NCI-H2227 (cell line): ENCODE data around the gene DNAJC5.

ENCODE experiments used
- DNase-seq: peaks from one replicate; lab custom pipeline; 2025; ENCODE audit not compliant: unreplicated experiment; lab: John Stamatoyannopoulos, UW

Gene DNAJC5

DNA sequence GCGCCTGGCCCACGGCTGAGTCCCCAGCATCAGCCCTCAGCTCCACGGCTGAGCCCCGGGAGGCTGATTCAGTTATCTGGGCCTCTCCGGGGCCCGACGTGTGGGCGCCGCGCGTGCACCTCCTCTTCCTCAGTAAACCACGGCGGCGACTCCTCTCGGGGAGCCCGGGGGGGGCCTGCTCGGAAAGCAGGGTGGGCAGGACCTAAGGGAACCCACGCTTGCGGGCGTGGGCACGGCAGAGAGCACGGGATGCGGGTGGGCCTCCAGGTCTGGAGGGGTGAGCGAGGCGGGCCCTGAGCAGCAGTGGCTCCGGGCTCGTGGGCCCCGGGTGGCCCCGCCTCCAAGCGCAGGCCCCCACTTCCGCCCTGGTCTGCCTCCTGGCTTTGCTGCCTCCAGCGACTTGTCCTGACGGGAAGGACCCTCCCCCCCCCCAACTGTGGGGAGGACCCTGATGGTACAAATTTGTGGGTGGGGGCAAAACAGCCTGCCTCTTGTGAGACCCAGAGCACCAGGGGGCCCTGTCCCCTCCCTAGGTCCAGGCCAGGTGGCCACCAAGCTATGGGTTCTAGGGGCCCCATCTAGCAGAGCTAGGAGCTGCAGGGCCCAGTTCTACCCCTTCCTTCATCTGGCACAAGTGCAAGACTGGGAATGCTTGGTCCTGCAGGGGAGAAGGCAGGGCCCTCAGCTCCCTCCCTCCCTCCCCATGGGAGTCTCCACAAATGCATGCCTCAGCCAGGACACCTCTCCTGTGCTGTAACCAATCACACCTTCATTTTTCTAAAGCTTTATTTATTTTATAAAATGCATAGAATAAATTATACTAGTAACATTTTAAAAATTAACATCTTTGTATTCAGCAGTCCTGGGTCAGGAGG lies 44.4 kb downstream of the DNAJC5 start:
- DNase-seq = no peak

GRCh38 chr20:63940071-63940471 lies 45.1 kb downstream of the DNAJC5 start:
- DNase-seq = no peak

DNA sequence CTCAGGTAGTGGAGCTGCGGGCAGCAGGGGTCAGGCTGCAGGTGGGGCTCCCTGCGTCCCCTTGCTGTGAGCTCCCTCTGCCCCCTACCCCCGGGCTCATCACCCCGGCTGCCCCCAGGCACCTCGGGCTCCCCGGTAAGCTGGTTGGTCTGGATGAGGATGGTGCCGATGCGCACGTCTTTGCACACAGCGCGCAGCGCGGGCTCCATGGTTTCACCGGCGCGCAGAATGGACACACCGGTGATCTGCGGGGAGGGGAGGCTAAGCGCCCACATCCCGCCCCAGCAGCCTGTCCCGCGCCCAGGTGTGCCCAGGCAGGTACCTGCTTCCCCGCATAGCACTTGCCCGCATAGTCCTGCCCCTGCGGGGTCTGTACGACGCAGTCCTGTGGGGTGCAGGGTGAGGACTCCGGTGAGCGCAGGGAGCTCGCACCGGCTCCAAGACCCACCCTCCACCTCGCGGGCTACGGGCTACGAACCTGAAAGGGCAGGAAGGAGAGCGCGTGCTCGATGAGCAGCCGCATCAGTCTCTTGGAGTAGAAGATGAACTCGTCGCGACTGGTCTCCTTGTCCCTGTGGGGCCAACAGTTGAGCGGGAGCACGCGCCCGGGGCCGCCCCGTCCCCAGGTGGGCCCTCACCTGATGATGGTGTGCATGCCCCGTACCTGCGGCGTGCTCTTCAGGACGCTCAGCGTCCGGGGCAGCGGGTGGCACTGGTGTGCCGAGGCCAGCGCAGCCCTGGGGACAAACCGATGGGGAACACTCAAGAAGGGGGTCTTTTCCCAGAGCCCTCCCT lies 45.7 kb downstream of the DNAJC5 start:
- no peak for DNase-seq

- DNase-seq = no peak
These were observed 46.6 kb downstream of the DNAJC5 start for GRCh38 chr20:63941282-63942081.

GRCh38 chr20:63942250-63942951 lies 47.5 kb downstream of the DNAJC5 start:
- no peak for DNase-seq

GRCh38 chr20:63942969-63943807 lies 48.3 kb downstream of the DNAJC5 start:
- no peak for DNase-seq

- DNase-seq = no peak
These were observed 48.8 kb downstream of the DNAJC5 start for GRCh38 chr20:63943808-63944077.

GRCh38 chr20:63944078-63944941 lies 49.4 kb downstream of the DNAJC5 start:
- DNase-seq = no peak

DNA sequence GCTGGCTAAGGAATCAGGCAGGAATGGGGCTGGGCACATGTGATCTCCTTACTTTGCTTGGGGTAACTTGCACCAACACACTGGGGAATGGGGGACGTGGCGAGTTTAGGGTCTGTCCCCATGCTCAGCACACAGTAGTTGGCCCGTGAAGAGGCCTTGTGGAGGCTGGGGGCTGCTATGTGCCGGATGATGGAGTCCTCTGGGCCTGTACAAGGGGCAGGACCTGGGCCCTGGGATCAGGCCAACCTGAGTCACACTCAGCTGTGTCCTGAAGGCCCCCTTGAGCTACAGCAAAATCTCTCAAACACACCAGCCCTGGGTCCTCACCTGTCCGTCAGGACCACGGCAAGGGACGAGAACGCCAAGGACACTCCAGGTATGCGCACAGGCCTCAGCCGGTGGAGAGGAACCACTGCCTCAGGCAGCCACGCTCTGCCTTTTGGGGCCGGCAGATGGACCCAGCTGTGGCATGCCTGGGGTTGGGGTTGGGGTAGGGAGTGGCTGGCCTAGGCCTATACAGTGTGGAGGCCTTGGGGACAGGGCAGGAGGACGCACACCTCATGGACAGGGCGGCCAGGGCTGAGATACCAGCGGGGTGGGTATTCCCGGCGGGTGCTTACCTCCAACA lies 50.2 kb downstream of the DNAJC5 start:
- no peak for DNase-seq

DNA sequence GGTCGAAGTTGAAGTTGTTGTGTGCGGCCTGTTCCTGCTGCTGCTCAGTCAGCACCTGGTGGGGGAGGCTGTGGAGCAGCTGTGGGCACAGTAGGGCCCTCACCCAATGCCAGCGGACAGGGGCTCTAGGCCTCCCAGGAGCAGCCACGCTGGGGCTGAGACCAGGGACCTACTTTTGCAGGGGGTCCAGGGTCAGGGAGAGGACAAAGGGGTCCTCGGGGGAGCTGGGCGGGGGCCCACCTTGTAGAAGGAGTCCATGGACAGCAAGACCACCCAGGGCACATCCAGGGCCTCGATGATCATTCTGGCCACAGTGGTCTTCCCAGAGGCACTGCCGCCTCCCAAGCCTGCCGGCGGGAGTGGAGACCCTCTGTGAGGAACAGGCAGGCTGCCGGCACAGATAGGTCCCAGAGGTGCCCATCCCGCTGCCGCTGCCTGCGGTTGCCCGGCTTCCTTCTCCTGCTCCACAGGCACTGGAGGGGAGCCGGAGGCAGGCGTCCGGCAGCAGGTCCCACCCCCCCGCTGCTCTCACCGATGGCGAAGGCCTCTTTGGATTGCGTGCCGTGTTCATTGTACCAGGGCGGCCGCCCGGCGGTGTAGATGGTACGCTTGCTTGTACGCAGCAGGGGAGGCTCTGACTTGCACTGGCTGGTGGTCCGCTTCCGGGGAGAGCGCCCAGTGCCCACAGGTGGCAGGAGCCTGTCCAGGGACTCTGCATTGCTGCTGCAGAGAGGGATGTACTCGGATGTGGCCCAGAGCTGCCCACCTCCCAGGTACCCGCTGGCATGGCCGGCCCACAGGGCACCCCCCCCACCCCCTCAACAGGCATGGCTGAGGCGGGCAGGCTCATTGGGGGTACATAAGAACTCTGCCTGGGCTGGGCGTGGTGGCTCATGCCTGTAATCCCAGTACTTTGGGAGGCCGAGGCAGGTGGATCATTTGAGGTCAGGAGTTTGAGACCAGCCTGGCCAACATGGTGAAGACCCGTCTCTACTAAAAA lies 51.3 kb downstream of the DNAJC5 start:
- DNase-seq = no peak

GRCh38 chr20:63946986-63947637 lies 52.2 kb downstream of the DNAJC5 start:
- DNase-seq = no peak

GRCh38 chr20:63947638-63948456 lies 52.9 kb downstream of the DNAJC5 start:
- DNase-seq = peak; percentile 56

DNA sequence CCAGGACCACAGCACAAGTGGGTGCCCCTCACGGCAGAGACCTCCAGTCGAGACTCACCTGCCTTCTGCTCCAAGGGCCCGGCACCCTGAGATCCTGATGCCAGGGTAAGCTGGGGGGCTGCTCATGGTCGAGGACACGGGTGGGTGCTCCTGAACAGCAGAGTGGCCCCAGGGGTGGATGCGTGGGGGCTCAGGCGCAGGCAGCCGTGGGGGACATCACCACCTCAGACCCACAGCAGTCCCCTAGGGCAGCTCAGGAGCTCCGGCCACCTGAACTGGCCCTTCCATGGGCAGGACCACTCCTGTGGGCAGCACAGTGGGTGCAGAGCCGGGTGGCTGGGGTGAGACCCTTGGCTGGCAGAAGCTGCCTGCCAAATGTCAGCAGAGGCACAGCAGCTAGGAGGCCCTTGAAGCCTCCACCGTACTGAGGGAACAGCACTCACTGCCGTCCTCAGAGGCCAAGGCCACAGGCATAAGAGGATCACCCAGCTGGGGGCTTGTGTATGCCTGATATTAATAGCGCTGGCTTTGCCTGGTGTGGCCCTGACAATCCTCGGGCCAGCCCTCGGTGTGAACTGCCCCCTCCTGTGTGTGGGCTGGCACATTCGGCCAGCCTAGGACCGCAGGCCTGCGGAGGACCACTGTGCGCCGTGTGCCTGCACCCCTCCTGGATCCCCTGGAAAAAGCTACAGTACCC lies 55.9 kb downstream of the DNAJC5 start:
- peak; percentile 28 for DNase-seq

DNA sequence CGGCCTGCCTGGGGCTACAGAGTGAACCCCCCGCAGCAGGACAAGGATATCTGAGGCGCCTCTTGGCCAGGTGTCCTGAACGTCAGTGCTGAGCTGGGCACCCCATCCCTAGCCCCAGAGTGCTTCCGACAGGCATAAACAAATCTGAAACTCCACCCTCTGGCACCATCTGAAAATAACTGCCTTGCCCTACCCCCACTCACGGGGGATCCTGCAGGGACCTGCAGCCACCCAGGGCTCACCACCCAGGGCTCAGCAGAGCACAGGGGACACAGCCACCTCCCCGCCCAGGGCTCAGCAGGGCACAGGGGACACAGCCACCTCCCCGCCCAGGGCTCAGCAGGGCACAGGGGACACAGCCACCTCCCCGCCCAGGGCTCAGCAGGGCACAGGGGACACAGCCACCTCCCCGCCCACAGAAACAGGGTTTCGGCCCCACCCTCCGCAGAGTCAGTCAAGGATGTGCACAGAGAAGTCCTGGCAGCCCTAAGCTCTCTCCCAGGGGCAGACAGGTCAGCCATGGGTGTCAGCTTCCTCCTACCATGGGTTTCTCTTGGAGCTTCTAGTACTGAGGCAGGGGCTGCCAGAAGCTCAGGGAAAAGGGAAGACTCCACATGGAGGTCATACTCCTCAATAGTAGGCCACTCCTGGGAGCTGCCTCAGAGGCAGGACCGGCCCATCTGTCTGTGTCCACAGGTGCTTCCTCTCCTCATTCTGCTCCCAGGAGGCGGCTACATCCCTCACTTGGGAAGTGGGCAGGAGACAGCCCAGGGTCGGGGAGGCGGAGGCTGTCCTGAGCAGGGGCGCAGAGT lies 56.7 kb downstream of the DNAJC5 start:
- DNase-seq = no peak

GRCh38 chr20:63952210-63952535 lies 57.2 kb downstream of the DNAJC5 start:
- DNase-seq = no peak
